HEK293 (cell line): ENCODE measurements around the gene TTC31.

ENCODE experiments used
- CTCF ChIA-PET: fragments of 350-600 bp; formaldehyde crosslinking; extraction: SDS; loops from one replicate; lab custom pipeline; 2021; ENCODE audit warnings: antibody characterized with exemption; lab: Yijun Ruan, JAX
- POLR2A ChIA-PET: fragments of 300-600 bp; formaldehyde crosslinking; extraction: SDS; loops from one replicate; lab custom pipeline; 2020; ENCODE audit warnings: antibody characterized with exemption, inconsistent platforms; lab: Yijun Ruan, JAX
- H3K27ac ChIP-seq: fragments of 200-500 bp; sonication (Bioruptor generic); 2 replicates; pipeline ENCODE4 v1.5.1; 2014; ENCODE audit warnings: low read depth, low read length, control low read depth, inconsistent platforms; ENCODE audit errors: extremely low read depth
- H3K36me3 ChIP-seq, 2 experiments: fragments of 200-500 bp in 1 of 2; sonication (Bioruptor generic) in 1 of 2; 1 replicate in 1 of 2; 2 replicates in 1 of 2; pipeline ENCODE4 v1.5.1; 2014 to 2017; ENCODE audit warnings: inconsistent platforms in 2 of 2, low read length in 2 of 2; ENCODE audit not compliant: control insufficient read depth in 2 of 2, insufficient read depth in 1 of 2
- H3K4me1 ChIP-seq: fragments of 200-500 bp; sonication (Bioruptor generic); 2 replicates; pipeline ENCODE4 v1.5.1; 2014; ENCODE audit warnings: mild to moderate bottlenecking, low read length, inconsistent platforms; ENCODE audit not compliant: control insufficient read depth, insufficient read depth
- H3K4me3 ChIP-seq: 2 replicates; pipeline ENCODE4 v1.5.1; 2011; ENCODE audit warnings: low read depth, mild to moderate bottlenecking, control low read depth, low read length, moderate library complexity
- H3K9me3 ChIP-seq: fragments of 200-500 bp; sonication (Bioruptor generic); 2 replicates; pipeline ENCODE4 v1.5.1; 2014; ENCODE audit warnings: low read depth, low read length, inconsistent platforms; ENCODE audit not compliant: control insufficient read depth, insufficient read depth
- AEBP2 ChIP-seq: fragments of 450-650 bp; formaldehyde crosslinking; IDR thresholded peaks from 2 replicates; pipeline ENCODE4 v1.5.1; 2016; ENCODE audit warnings: missing biosample characterization, missing genetic modification characterization, borderline replicate concordance
- EGR2 ChIP-seq: fragments of 450-650 bp; formaldehyde crosslinking; IDR thresholded peaks from 2 replicates; pipeline ENCODE4 v1.5.1; 2016; ENCODE audit warnings: low read depth, missing biosample characterization, missing genetic modification characterization
- IKZF3 ChIP-seq: fragments of 450-650 bp; IDR thresholded peaks from 2 replicates; pipeline ENCODE4 v1.5.0; 2018; ENCODE audit warnings: missing biosample characterization, mild to moderate bottlenecking, missing genetic modification characterization, moderate library complexity
- INSM2 ChIP-seq: fragments of 450-650 bp; formaldehyde crosslinking; IDR thresholded peaks from 2 replicates; pipeline ENCODE4 v1.5.1; 2016; ENCODE audit warnings: missing biosample characterization, missing genetic modification characterization
- PATZ1 ChIP-seq: fragments of 450-650 bp; formaldehyde crosslinking; IDR thresholded peaks from 2 replicates; pipeline ENCODE4 v1.5.1; 2016; ENCODE audit warnings: missing biosample characterization, missing genetic modification characterization
- TCF7L2 ChIP-seq: IDR thresholded peaks from 2 replicates; pipeline ENCODE4 v1.6.1; 2011; ENCODE audit warnings: low read depth, mild to moderate bottlenecking, inconsistent platforms, low read length, moderate library complexity, borderline replicate concordance
- ZBTB8A ChIP-seq: fragments of 450-650 bp; formaldehyde crosslinking; IDR thresholded peaks from 2 replicates; pipeline ENCODE4 v1.5.1; 2016; ENCODE audit warnings: missing biosample characterization, missing genetic modification characterization
- ZFHX2 ChIP-seq: fragments of 450-650 bp; formaldehyde crosslinking; conservative IDR thresholded peaks from 2 replicates; pipeline ENCODE4 v1.5.1; 2016; ENCODE audit warnings: missing biosample characterization, missing genetic modification characterization
- ZFP41 ChIP-seq: fragments of 450-650 bp; formaldehyde crosslinking; IDR thresholded peaks from 2 replicates; pipeline ENCODE4 v1.5.1; 2016; ENCODE audit warnings: missing biosample characterization, missing genetic modification characterization, borderline replicate concordance
- ZIC2 ChIP-seq: fragments of 450-650 bp; formaldehyde crosslinking; IDR thresholded peaks from 2 replicates; pipeline ENCODE4 v1.5.1; 2016; ENCODE audit warnings: missing biosample characterization, missing genetic modification characterization
- ZNF10 ChIP-seq: fragments of 450-650 bp; formaldehyde crosslinking; IDR thresholded peaks from 2 replicates; pipeline ENCODE4 v1.5.1; 2017; ENCODE audit warnings: missing biosample characterization, missing genetic modification characterization
- ZNF26 ChIP-seq: fragments of 450-650 bp; formaldehyde crosslinking; IDR thresholded peaks from 2 replicates; pipeline ENCODE4 v1.5.1; 2016; ENCODE audit warnings: missing biosample characterization, missing genetic modification characterization
- ZNF366 ChIP-seq: fragments of 450-650 bp; formaldehyde crosslinking; conservative IDR thresholded peaks from 2 replicates; pipeline ENCODE4 v1.5.1; 2016; ENCODE audit warnings: missing biosample characterization, missing genetic modification characterization
- ZNF571 ChIP-seq: fragments of 450-650 bp; formaldehyde crosslinking; IDR thresholded peaks from 2 replicates; pipeline ENCODE4 v1.5.0; 2017; ENCODE audit warnings: missing biosample characterization, missing genetic modification characterization
- ZNF596 ChIP-seq: fragments of 450-650 bp; IDR thresholded peaks from 2 replicates; pipeline ENCODE4 v1.5.0; 2018; ENCODE audit warnings: missing biosample characterization, mild to moderate bottlenecking, missing genetic modification characterization, moderate library complexity
- ZNF701 ChIP-seq: fragments of 450-650 bp; formaldehyde crosslinking; IDR thresholded peaks from 2 replicates; pipeline ENCODE4 v1.5.1; 2016; ENCODE audit warnings: missing biosample characterization, missing genetic modification characterization
- ZNF837 ChIP-seq: fragments of 450-650 bp; formaldehyde crosslinking; IDR thresholded peaks from 2 replicates; pipeline ENCODE4 v1.5.1; 2016; ENCODE audit warnings: missing biosample characterization, missing genetic modification characterization
- ZSCAN18 ChIP-seq: fragments of 450-650 bp; formaldehyde crosslinking; IDR thresholded peaks from 2 replicates; pipeline ENCODE4 v1.5.1; 2016; ENCODE audit warnings: missing biosample characterization, missing genetic modification characterization

The TTC31 gene

GRCh38 chr2:74500578-74500946, 17.7 kb downstream of the TTC31 start:
- H3K4me3 ChIP-seq = no peak overlapping the region
- H3K27ac ChIP-seq = no peak overlapping the region
- H3K9me3 ChIP-seq = no peaks in the 10 kb centered on the region
- H3K36me3 ChIP-seq = peaks cover under 1 to 15% of the 10 kb centered on the region in 2 experiments; a peak in 2 of 3 replicates
- H3K4me1 ChIP-seq = no peaks in the 10 kb centered on the region
- CTCF ChIA-PET = interaction anchor here (0.7 to 1.0 kb wide), 4 partner anchors 18 to 140 kb away, joined by 3 to 4 read pairs (median 4); partner anchors contain the start of genes CCDC142 and TTC31
- TF ChIP-seq EGR2 (tag by site-specific recombination) = no peak
- no peak for TF ChIP-seq ZIC2
- no peak for TF ChIP-seq ZBTB8A (tag by site-specific recombination)
- TF ChIP-seq ZFHX2 (tag by site-specific recombination) = no peak
- TF ChIP-seq ZNF10 = no peak
- TF ChIP-seq ZNF571 = no peak
- TF ChIP-seq ZNF366 (tag by site-specific recombination) = no peak
- no peak for TF ChIP-seq INSM2 (tag by site-specific recombination)
- TF ChIP-seq PATZ1 (tag by site-specific recombination) = no peak
- no peak for TF ChIP-seq ZNF837 (tag by site-specific recombination)
- TF ChIP-seq ZSCAN18 (tag by site-specific recombination) = no peak
- no peak for TF ChIP-seq TCF7L2
- TF ChIP-seq ZNF701 (tag by site-specific recombination) = no peak
- TF ChIP-seq ZNF26 (tag by site-specific recombination) = no peak
- no peak for TF ChIP-seq IKZF3 (tag by site-specific recombination)
- no peak for TF ChIP-seq ZNF596 (tag by site-specific recombination)
- TF ChIP-seq AEBP2 (tag by site-specific recombination) = no peak
- no peak for TF ChIP-seq ZFP41
- POLR2A ChIA-PET = interaction anchor here (1.2 to 1.6 kb wide), 2 partner anchors 10 to 18 kb away, joined by 3 to 7 read pairs; partner anchors contain the start of genes CCDC142 and TTC31
